A673 (cell line): ENCODE measurements around the gene PRPF6.

Experiments
- EZH2 ChIP-seq: fragments of 200-600 bp; sonication (generic); IDR thresholded peaks from 2 replicates; pipeline ENCODE4 v1.6.1; 2017; ENCODE audit warnings: borderline replicate concordance, low read depth, mild to moderate bottlenecking, mixed read lengths, antibody characterized with exemption, low read length; ENCODE audit not compliant: poor library complexity, severe bottlenecking
- TF ChIP-seq, protein P1 (sequence below): fragments of 300-800, 200-600 bp; sonication (generic); conservative IDR thresholded peaks from 2 replicates; pipeline ENCODE4 v1.5.1; 2017; ENCODE audit warnings: low read depth, mild to moderate bottlenecking, antibody characterized with exemption, low read length, moderate library complexity, mixed read lengths

DNA sequence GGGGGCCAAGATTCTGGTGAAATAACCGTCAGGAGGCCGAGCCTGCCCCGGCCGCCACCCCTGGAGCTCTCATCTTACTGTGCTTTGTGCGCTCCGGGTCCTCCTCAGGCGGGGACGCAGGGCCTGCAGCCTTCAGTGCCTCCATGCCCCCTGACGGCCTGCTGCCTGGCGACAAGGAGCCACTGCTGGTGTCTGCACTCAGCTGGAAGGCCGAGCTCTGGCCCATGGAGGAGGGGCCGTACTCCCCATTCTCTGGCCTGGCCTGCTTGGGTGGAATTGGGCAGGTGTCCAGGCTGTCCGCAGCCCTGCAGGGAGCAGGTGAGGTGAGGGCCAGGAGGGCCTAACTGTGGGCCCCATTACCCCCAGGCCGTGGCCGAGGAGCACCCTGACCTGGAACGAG is 16.5 kb upstream of the PRPF6 start:
- TF ChIP-seq, protein P1, sequence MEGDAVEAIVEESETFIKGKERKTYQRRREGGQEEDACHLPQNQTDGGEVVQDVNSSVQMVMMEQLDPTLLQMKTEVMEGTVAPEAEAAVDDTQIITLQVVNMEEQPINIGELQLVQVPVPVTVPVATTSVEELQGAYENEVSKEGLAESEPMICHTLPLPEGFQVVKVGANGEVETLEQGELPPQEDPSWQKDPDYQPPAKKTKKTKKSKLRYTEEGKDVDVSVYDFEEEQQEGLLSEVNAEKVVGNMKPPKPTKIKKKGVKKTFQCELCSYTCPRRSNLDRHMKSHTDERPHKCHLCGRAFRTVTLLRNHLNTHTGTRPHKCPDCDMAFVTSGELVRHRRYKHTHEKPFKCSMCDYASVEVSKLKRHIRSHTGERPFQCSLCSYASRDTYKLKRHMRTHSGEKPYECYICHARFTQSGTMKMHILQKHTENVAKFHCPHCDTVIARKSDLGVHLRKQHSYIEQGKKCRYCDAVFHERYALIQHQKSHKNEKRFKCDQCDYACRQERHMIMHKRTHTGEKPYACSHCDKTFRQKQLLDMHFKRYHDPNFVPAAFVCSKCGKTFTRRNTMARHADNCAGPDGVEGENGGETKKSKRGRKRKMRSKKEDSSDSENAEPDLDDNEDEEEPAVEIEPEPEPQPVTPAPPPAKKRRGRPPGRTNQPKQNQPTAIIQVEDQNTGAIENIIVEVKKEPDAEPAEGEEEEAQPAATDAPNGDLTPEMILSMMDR = no peak
- no peak for TF ChIP-seq EZH2
